IMR-90 (cell line): ENCODE measurements around the gene SIKE1. TPM values are rescaled to one million over a fixed set of nuclear protein-coding genes. Genes with fewer than 3 reads are reported as not detected.

Experiments
- ATAC-seq: fragments of 200-7000 bp; cut with Tn5 transposase; 2 replicates; pipeline ENCODE4 v1.9.1; 2020; ENCODE audit warnings: low read depth, mild to moderate bottlenecking, moderate library complexity
- BruUV-seq: library from RNA; stranded (reverse); fragments of 400-500 nt; replicated peaks from 2 replicates; lab custom pipeline; 2021; lab: Mats Ljungman, UMichigan
- CTCF ChIA-PET: fragments of 300-600 bp; formaldehyde crosslinking; extraction: SDS; loops from one replicate; lab custom pipeline; 2021; ENCODE audit warnings: antibody characterized with exemption; lab: Yijun Ruan, JAX
- POLR2A ChIA-PET: fragments of 300-600 bp; sonication (Branson Sonifier 250); formaldehyde crosslinking; loops from one replicate; lab custom pipeline; 2022; ENCODE audit warnings: antibody characterized with exemption; ENCODE audit not compliant: unreplicated experiment; lab: Charles Lee
- DNase-seq: peaks from one replicate; pipeline ENCODE4 v3.0.0; 2013
- H2AFZ ChIP-seq: replicated peaks from 2 replicates; pipeline ENCODE3; 2013; ENCODE audit warnings: low read length, mild to moderate bottlenecking; ENCODE audit not compliant: poor library complexity
- H2AK5ac ChIP-seq: 2 replicates; pipeline ENCODE4 v1.6.1; 2013; ENCODE audit warnings: low read depth, low read length, inconsistent platforms
- H2AK9ac ChIP-seq: replicated peaks from 2 replicates; pipeline ENCODE3; 2013; ENCODE audit warnings: mild to moderate bottlenecking, low read depth, low read length, moderate library complexity; ENCODE audit not compliant: poor library complexity
- H2BK120ac ChIP-seq: 2 replicates; pipeline ENCODE4 v1.6.1; 2013; ENCODE audit warnings: low read depth, low read length, inconsistent platforms
- H2BK15ac ChIP-seq: 3 replicates; pipeline ENCODE4 v1.6.1; 2013; ENCODE audit warnings: low read depth, low read length, inconsistent platforms
- H2BK20ac ChIP-seq: 2 replicates; pipeline ENCODE4 v1.6.1; 2013; ENCODE audit warnings: low read depth, mild to moderate bottlenecking, inconsistent platforms, low read length, moderate library complexity
- H2BK5ac ChIP-seq: 2 replicates; pipeline ENCODE4 v1.6.1; 2013; ENCODE audit warnings: mild to moderate bottlenecking, low read depth, low read length, inconsistent platforms; ENCODE audit not compliant: poor library complexity, severe bottlenecking
- H3K14ac ChIP-seq: replicated peaks from 2 replicates; pipeline ENCODE4 v1.6.1; 2013; ENCODE audit warnings: low read depth, low read length, inconsistent platforms
- H3K18ac ChIP-seq: 2 replicates; pipeline ENCODE4 v1.6.1; 2013; ENCODE audit warnings: low read depth, low read length, control low read depth
- H3K23ac ChIP-seq: 2 replicates; pipeline ENCODE4 v1.6.1; 2013; ENCODE audit warnings: low read depth, low read length, inconsistent platforms
- H3K27ac ChIP-seq: 2 replicates; pipeline ENCODE4 v1.5.1; 2013; ENCODE audit warnings: mild to moderate bottlenecking, control low read depth, low read length; ENCODE audit not compliant: insufficient read depth
- H3K27me3 ChIP-seq: 2 replicates; pipeline ENCODE4 v1.6.1; 2013; ENCODE audit warnings: low read length; ENCODE audit not compliant: control insufficient read depth, insufficient read depth
- H3K36me3 ChIP-seq: 2 replicates; pipeline ENCODE4 v1.6.1; 2013; ENCODE audit warnings: low read length, mixed read lengths; ENCODE audit not compliant: control insufficient read depth, insufficient read depth
- H3K4ac ChIP-seq: 2 replicates; pipeline ENCODE4 v1.6.1; 2013; ENCODE audit warnings: low read depth, low read length, inconsistent platforms
- H3K4me1 ChIP-seq: 2 replicates; pipeline ENCODE4 v1.6.1; 2013; ENCODE audit warnings: low read length, mixed read lengths; ENCODE audit not compliant: control insufficient read depth, insufficient read depth
- H3K4me2 ChIP-seq: 2 replicates; pipeline ENCODE4 v1.6.1; 2013; ENCODE audit warnings: low read depth, mild to moderate bottlenecking, control low read depth, low read length, moderate library complexity
- H3K4me3 ChIP-seq: 2 replicates; pipeline ENCODE4 v1.5.1; 2013; ENCODE audit warnings: low read depth, mild to moderate bottlenecking, control low read depth, low read length, moderate library complexity; ENCODE audit not compliant: insufficient read depth
- H3K56ac ChIP-seq: 2 replicates; pipeline ENCODE4 v1.6.1; 2013; ENCODE audit warnings: low read length, inconsistent platforms; ENCODE audit not compliant: insufficient read depth; ENCODE audit errors: extremely low read depth
- H3K79me1 ChIP-seq, 2 experiments: 2 replicates each; pipeline ENCODE4 v1.6.1; 2013; ENCODE audit warnings: low read length in 2 of 2, inconsistent platforms in 1 of 2, low read depth in 1 of 2
- H3K9ac ChIP-seq: 2 replicates; pipeline ENCODE4 v1.6.1; 2013; ENCODE audit warnings: low read depth, low read length, control low read depth
- H3K9me1 ChIP-seq: 2 replicates; pipeline ENCODE4 v1.6.1; 2013; ENCODE audit warnings: low read length, inconsistent platforms; ENCODE audit not compliant: insufficient read depth
- H3K9me3 ChIP-seq: 2 replicates; pipeline ENCODE4 v1.6.1; 2013; ENCODE audit warnings: low read length; ENCODE audit not compliant: control insufficient read depth, insufficient read depth
- H4K20me1 ChIP-seq: 2 replicates; pipeline ENCODE4 v1.6.1; 2013; ENCODE audit warnings: low read length, inconsistent platforms; ENCODE audit not compliant: insufficient read depth
- H4K5ac ChIP-seq: 2 replicates; pipeline ENCODE4 v1.6.1; 2013; ENCODE audit warnings: mild to moderate bottlenecking, low read depth, low read length, control low read depth
- H4K8ac ChIP-seq, 2 experiments: 2 replicates each; pipeline ENCODE4 v1.6.1; 2013; ENCODE audit warnings: low read depth in 2 of 2, low read length in 2 of 2, control low read depth in 1 of 2, inconsistent platforms in 1 of 2
- H4K91ac ChIP-seq: 2 replicates; pipeline ENCODE4 v1.6.1; 2013; ENCODE audit warnings: low read depth, low read length, inconsistent platforms; ENCODE audit not compliant: insufficient read depth
- BHLHE40 ChIP-seq: fragments of 150-350 bp; IDR thresholded peaks from 2 replicates; pipeline ENCODE4 v1.6.1; 2016; ENCODE audit warnings: mild to moderate bottlenecking, low read depth, low read length
- CEBPB ChIP-seq: IDR thresholded peaks from 2 replicates; pipeline ENCODE4 v1.6.1; 2012; ENCODE audit warnings: low read depth, low read length, improper control_type of control experiment
- CHD1 ChIP-seq: IDR thresholded peaks from 2 replicates; pipeline ENCODE4 v1.6.1; 2012; ENCODE audit warnings: low read depth, low read length, improper control_type of control experiment
- CTCF ChIP-seq: conservative IDR thresholded peaks from 2 replicates; pipeline ENCODE4 v1.5.1; 2012; ENCODE audit warnings: mild to moderate bottlenecking, low read depth, low read length, improper control_type of control experiment
- ELK1 ChIP-seq: fragments of 150-350 bp; IDR thresholded peaks from 2 replicates; pipeline ENCODE4 v1.6.1; 2016; ENCODE audit warnings: low read depth, mild to moderate bottlenecking, low read length, moderate library complexity, borderline replicate concordance
- FOS ChIP-seq: fragments of 150-350 bp; IDR thresholded peaks from 2 replicates; pipeline ENCODE4 v1.6.1; 2016; ENCODE audit warnings: low read depth, low read length
- MAFK ChIP-seq: IDR thresholded peaks from 2 replicates; pipeline ENCODE4 v1.6.1; 2012; ENCODE audit warnings: low read depth, low read length, improper control_type of control experiment
- MAZ ChIP-seq: IDR thresholded peaks from 2 replicates; pipeline ENCODE4 v1.6.1; 2012; ENCODE audit warnings: low read depth, mild to moderate bottlenecking, low read length, improper control_type of control experiment, moderate library complexity, borderline replicate concordance
- MXI1 ChIP-seq: IDR thresholded peaks from 2 replicates; pipeline ENCODE4 v1.6.1; 2012; ENCODE audit warnings: low read depth, mild to moderate bottlenecking, low read length, moderate library complexity, borderline replicate concordance
- NFE2L2 ChIP-seq: fragments of 150-350 bp; IDR thresholded peaks from 2 replicates; pipeline ENCODE4 v1.6.1; 2016; ENCODE audit warnings: low read depth, mild to moderate bottlenecking, low read length
- POLR2A ChIP-seq: IDR thresholded peaks from 2 replicates; pipeline ENCODE4 v1.6.1; 2012; ENCODE audit warnings: mild to moderate bottlenecking, low read depth, low read length
- RAD21 ChIP-seq: IDR thresholded peaks from 2 replicates; pipeline ENCODE4 v1.6.1; 2012; ENCODE audit warnings: low read length, improper control_type of control experiment
- RCOR1 ChIP-seq: IDR thresholded peaks from 2 replicates; pipeline ENCODE4 v1.6.1; 2012; ENCODE audit warnings: mild to moderate bottlenecking, low read length, improper control_type of control experiment; ENCODE audit not compliant: insufficient replicate concordance
- RFX5 ChIP-seq: IDR thresholded peaks from 2 replicates; pipeline ENCODE4 v1.8.0; 2012; ENCODE audit warnings: low read depth, mild to moderate bottlenecking, low read length, moderate library complexity
- SMC3 ChIP-seq: fragments of 150-350 bp; IDR thresholded peaks from 2 replicates; pipeline ENCODE4 v1.6.1; 2016; ENCODE audit warnings: low read depth, mild to moderate bottlenecking, antibody characterized with exemption, low read length, moderate library complexity
- USF2 ChIP-seq: fragments of 150-350 bp; IDR thresholded peaks from 2 replicates; pipeline ENCODE4 v1.6.1; 2017; ENCODE audit warnings: mild to moderate bottlenecking, antibody characterized with exemption, low read length, low read depth
- WGBS, 2 experiments: methylation state at CpG; one replicate each; pipeline versions ENCODE4 v1.1.5 to v1.1.7; 2013; ENCODE audit warnings: missing lambda C conversion rate in 2 of 2; ENCODE audit not compliant: insufficient read length in 1 of 2; ENCODE audit errors: extremely low coverage in 2 of 2; 5-methylcytosine and 5-hydroxymethylcytosine counted together
- dilution Hi-C: fragments of 300-500 bp; cut with HindIII; formaldehyde crosslinking; loops from one replicate; pipeline ENCODE4 v1.14.3; 2018; ENCODE audit warnings: low sequenced_read_pairs; ENCODE audit not compliant: unreplicated experiment
- in situ Hi-C: fragments of 300-500 bp; cut with MboI; formaldehyde crosslinking; loops from 3 replicates; pipeline ENCODE4 v1.14.3; 2019; ENCODE audit warnings: low sequenced_read_pairs, inconsistent platforms, mixed read lengths
- intact Hi-C: fragments of 100-400 bp; cut with micrococcal nuclease; formaldehyde crosslinking; loops from 2 replicates; pipeline ENCODE4 v1.10.0; 2022
- polyA plus RNA-seq, 3 experiments: library from polyadenylated mRNA; depleted of rRNA; stranded (reverse); fragments of >200 nt; gene quantifications; 2 replicates each; pipeline ENCODE4 v1.2.3, GENCODE V29; 2012; ENCODE audit warnings: low replicate concordance in 1 of 3
- total RNA-seq: library from RNA; depleted of rRNA; stranded (reverse); fragments of >200 nt; gene quantifications from 2 replicates; pipeline ENCODE4 v1.2.3, GENCODE V29; 2012

Gene SIKE1
- total and polyA plus RNA-seq, 2 of the 4 experiments (the other 2 are of a cell fraction), result 20.9 to 49.1 TPM

- Histone ChIP-seq H3K36me3 (no peaks in the 10 kb centered on the region), H3K4me1 (no peaks in the 10 kb centered on the region), H3K27me3 (peaks cover 4% of the 10 kb centered on the region), H2BK5ac (no peak overlapping the region), H4K91ac (no peak overlapping the region), H3K9me3 (no peaks in the 10 kb centered on the region), H3K18ac (no peak overlapping the region), H2BK20ac (no peak overlapping the region), H3K27ac (no peak overlapping the region), H4K20me1 (no peaks in the 10 kb centered on the region), H3K9ac (no peak overlapping the region), H2AFZ (no peak overlapping the region), H2AK9ac (no peak overlapping the region), H4K8ac (no peak overlapping the region), H4K5ac (no peak overlapping the region), H2BK120ac (no peak overlapping the region), H2BK15ac (no peak overlapping the region), H3K56ac (no peak overlapping the region), H3K4me2 (no peak overlapping the region), H3K23ac (no peak overlapping the region), H2AK5ac (no peak overlapping the region), H3K79me1 (no peaks in the 10 kb centered on the region), H3K14ac (no peak overlapping the region), H3K9me1 (no peaks in the 10 kb centered on the region), H3K4ac (no peak overlapping the region), H3K4me3 (no peak overlapping the region)
- ATAC-seq (no peak), DNase-seq (no peak)
- dilution Hi-C loops (no loop called here), in situ Hi-C loops (no loop called here), intact Hi-C loops (no loop called here)
- ChIA-PET CTCF (no interaction called here), POLR2A (no interaction called here)
- no TSS peak for BruUV-seq
- no CpG with 5 or more reads among the region's 3 CpGs for WGBS, 2 experiments
- TF ChIP-seq ELK1, result no peak
- TF ChIP-seq RAD21, result no peak
- TF ChIP-seq CTCF, result no peak
- TF ChIP-seq SMC3, result no peak
- no peak for TF ChIP-seq POLR2A
- no peak for TF ChIP-seq NFE2L2
- no peak for TF ChIP-seq MXI1
- no peak for TF ChIP-seq CHD1
- no peak for TF ChIP-seq CEBPB
- TF ChIP-seq RCOR1, result no peak
- no peak for TF ChIP-seq FOS
- TF ChIP-seq RFX5, result no peak
- TF ChIP-seq MAZ, result no peak
- no peak for TF ChIP-seq USF2
- no peak for TF ChIP-seq BHLHE40
- TF ChIP-seq MAFK, result no peak
These were observed 22.5 kb upstream of the SIKE1 start for GRCh38 chr1:114803001-114803400.
